NCI-H128 (cell line): Measurements from ENCODE around the gene PRKD1.

ENCODE experiments used
- DNase-seq: peaks from one replicate; lab custom pipeline; 2025; ENCODE audit not compliant: unreplicated experiment; lab: John Stamatoyannopoulos, UW

Gene PRKD1

DNA sequence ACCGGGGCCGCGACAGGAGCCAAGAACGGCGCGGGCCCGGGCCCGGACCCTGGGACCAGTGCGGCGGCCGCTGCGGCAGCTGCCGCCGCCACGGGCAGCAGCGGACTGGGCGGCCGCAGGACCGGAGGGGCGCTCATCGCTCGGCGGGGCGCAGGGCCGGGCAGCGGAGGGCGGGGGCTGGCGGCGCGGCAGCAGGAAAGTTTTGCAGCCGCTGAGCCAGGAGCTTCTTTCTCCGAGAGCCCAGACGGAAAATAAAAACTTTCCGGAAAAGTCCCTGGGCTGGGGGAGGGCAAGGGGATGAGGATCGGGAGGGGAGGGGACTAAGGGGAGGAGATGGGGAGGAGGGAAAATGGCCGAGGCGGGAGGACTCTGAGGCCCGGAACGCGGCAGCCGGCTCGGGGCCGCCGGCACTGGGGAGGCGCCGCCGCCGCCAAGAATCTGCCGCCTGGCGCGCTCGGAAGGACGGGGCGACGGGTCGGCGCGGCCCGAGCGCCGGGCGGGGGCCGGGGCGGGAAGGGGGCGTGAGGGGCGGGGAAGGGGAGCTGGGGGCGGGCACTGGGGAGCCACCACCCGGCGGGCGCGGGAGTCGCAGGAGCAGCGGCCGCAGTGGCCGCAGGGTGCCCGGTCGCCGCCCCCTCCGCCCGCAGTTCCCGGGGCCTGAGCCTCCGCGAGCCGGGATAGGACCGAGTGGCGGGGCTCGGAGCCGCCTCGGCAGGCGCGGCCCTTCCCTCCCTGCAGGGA lies at the start of gene PRKD1:
TSS of gene PRKD1 (minus strand) at position 472 of the 741 bp plus-strand sequence.
- DNase-seq: no peak

DNA sequence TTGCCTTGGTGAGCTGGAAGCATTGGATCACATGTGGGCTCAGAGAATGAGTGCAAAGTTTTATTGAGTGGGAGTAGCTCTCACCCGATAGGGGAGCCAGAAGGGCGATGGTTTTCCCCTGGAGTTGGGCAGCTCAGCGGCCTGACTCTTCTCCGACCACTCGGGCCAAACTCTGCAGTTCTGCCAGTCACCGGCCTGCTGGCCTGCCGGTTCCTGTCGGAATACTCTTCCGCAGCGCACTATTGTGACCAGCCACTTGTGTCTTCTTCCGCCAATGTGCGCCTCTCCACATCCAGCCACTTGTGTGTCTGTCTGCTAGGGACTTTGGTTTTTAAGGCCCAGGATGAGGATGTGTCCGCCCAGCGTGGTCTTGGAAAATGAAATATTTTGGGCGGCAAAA lies 43.5 kb upstream of the PRKD1 start:
- no peak for DNase-seq

DNA sequence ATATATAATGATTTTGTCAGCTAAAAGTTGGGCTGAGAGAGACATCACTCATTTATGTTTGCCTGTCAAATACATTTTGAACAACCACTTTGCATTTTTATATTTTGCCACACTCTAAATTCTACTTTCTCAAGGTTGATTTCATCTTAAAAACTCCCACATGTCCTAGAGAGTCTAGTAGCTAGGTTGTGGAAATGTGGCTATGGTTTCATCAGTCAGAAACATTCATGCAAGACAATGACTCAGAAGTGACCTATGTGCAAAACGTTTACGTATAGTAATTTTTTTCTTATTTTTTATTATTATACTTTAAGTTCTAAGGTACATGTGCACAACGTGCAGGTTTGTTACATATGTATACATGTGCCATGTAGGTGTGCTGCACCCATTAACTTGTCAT lies 27.4 kb upstream of the PRKD1 start:
- DNase-seq: no peak

GRCh38 chr14:29953501-29953900 lies 25.9 kb upstream of the PRKD1 start:
- DNase-seq: no peak

DNA sequence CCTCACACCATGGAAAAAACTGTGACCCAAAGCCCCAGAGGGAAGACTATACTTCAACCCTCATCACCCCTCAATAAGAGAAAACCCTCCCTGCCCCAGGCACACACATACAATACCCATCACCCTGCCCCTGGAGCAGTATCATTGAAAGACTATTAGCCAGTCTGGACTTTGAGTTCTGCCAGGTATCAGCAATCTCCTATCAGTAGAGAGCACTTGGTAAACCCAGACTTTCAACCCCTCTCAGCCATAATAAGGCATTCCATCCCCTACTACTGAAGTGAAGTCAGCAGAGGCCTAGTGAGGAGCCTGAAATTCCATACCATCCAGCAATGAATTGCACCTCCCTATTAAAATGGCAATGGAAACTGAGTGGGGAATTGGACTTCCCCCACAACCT lies 16.4 kb upstream of the PRKD1 start:
- no peak for DNase-seq

DNA sequence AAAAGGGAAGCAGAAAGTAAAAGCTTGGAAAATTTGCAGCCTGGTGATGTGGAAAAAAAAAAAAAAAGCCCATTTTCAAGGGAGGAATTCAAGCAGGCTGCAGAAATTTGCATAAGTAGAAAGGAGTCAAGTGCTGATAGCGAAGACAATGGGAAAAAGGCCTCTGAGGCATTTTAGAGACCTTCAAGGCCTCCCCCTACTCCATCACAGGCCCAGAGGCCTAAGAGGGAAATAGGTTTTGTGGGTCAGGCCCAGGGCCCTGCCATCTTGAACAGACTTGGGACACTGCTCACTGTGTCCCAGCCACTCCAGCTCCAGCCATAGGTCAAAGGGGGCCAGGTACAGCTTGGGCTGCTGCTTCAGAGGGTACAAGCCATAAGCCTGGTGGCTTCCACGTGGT lies 13.8 kb upstream of the PRKD1 start:
- DNase-seq: no peak

- DNase-seq: no peak
Observed at GRCh38 chr14:29940482-29940881, 12.8 kb upstream of the PRKD1 start.

GRCh38 chr14:29937116-29937515 lies 9.5 kb upstream of the PRKD1 start:
- no peak for DNase-seq

GRCh38 chr14:29930283-29930682 lies 2.6 kb upstream of the PRKD1 start:
- no peak for DNase-seq

GRCh38 chr14:29928117-29928640 lies 532 bp upstream of the PRKD1 start:
- DNase-seq: no peak

- peak; percentile 14 for DNase-seq
Observed at GRCh38 chr14:29926701-29927375, 809 bp downstream of the PRKD1 start.

DNA sequence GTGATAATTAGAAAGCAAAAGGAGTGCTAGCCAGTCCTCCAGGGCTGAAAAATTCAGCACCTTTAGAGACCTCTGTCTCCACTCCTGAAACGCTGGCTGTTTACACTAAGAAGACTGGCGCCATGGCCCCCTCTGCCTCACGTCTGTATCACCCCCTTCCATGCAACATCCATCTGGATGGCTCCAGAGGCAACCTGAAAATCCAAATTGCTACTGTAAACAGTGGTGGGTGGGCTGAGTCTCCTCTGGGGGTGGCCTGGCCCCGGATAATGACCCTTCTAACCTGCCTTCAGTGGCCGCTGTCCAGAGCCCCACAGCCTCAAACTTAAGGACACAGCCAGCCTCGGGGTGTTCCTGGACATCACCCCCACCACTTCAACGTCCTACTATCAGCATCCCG lies 1.4 kb downstream of the PRKD1 start:
- no peak for DNase-seq

DNA sequence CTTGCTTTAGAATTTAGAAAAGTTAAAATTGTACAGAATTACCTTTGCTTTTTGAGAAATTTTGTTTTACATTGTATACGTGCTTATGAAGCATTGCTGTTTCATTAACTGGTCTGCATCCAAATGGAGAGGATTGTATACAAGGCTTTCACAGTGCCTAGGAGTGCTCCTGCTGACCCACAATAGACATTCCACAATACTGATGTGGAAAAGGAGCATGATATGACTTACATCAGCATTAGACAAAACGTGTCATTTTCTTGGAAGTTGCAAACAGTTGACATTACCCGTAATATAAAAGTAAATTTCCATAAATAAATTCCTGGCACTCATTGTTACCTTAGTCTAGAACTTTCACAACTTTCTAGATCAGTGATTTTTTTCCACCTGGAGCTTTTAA lies 1.9 kb downstream of the PRKD1 start:
- no peak for DNase-seq

DNA sequence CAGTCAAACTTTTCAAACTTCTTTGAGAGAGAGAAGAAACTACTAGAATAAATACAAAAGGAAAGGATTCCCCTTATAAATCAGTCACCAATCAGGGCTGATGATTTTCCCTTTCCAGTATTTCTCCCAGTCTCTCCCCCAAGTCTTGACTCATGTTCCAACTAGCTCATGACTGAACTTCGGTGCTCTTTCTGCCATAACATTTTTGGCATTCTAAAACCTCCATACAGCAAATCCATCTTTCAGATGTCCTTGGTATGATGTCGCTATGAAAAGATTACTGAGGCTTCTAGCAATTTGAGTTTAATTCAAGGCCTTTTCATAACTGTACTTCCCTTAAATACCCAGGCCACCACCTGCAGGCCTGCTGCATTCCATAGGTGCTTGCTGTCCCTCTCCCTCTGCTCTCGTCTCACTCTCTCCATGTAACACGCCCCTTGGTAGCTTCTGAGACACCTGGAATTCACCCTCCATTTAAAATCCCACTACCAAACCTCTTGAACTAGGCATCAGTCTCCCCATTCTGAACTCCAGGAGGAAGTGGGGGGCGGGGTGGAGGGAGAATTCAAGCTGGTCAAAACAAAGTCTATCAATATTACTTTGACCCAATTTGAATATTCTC lies 2.4 kb downstream of the PRKD1 start:
- DNase-seq: no peak

DNA sequence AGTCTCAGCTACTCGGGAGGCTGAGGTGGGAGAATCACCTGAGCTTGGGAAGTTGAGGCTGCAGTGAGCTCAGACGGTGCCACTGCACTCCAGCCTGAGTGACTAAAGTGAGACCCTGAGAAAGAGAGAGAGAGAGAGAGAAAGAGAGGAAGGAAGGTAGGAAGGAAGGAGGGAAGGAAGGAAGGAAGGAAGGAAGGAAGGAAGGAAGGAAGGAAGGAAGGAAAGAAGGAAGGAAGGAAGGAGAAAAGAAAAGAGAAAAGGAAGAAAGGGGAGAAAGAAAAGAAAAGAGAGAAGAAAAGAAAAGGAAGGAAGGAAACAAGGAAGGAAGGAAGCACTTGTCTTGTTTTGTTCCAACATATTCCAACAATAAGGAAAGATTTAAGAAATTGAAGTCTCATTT lies 7.8 kb downstream of the PRKD1 start:
- DNase-seq: no peak

DNA sequence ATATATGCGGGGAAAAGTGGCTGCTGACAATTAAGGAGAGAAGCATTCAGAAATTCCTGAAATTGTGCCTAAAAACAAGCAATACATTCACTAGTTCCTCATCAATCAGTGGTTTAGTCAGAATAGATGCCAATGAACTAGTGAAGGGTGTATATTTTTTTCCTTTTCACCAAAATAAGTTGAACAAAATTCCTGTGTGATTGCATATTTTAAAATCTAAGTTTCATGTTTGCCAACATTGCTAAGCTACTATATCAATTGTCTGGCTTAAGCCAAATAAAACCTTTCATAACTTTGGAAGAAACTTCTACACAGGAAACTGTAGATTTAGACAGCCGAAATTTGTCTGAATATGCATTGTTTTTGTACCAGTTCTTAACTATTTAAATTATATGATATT lies 8.7 kb downstream of the PRKD1 start:
- no peak for DNase-seq

DNA sequence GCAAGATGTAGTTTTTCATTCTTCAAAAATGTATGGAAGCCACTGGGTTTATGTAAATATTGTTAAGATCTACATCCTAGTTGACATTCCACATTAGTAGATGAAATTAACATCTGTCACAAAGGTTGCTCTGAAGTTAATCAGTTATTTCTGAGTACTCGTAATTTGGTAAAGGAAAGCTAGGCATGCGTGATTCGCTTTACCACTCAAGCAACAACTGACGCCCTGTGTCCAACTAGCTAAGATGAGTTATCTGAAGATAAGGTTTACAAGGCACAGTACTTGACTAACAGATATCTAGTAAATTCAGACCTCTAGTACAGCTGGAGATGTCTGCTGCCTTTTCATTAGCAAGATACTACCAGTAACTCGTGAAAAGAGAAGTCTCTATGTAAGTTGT lies 14.1 kb downstream of the PRKD1 start:
- no peak for DNase-seq

GRCh38 chr14:29911810-29912209 lies 15.8 kb downstream of the PRKD1 start:
- no peak for DNase-seq

DNA sequence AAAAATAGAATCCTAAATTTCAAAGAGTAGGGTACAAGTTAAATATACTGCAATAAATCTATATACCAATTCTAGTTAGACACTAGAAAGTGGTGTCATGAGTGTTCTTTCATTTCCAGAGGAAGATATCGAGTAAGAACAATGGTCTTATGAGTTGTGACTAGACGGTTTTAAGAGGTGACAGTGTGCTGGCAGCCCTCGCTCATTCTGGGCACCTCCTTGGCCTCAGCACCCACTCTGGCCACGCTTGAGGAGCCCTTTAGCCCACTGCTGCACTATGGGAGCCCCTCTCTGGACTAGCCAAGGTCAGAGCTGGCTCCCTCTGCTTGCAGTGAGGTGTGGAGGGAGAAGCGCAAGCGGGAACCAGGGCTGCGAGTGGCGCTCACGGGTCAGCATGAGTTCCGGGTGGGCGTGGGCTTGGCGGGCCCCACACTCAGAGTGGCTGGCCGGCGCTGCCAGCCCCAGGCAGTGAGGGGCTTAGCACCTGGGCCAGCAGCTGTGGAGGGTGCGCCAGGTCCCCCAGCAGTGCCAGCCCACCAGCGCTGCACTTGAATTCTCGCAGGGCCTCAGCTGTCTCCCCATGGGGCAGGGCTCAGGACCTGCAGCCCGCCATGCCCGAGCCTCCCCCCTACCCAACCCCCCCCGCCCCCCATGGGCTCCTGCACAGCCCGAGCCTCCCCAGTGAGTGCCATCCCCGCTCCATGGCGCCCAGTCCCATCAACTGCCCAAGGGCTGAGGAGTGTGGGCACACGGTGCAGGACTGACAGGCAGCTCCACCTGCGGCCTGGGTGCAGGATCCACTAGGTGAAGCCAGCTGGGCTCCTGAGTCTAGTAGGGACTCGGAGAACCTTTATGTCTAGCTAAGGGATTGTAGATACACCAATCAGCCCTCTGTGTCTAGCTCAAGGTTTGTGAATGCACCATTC lies 18.7 kb downstream of the PRKD1 start:
- no peak for DNase-seq

DNA sequence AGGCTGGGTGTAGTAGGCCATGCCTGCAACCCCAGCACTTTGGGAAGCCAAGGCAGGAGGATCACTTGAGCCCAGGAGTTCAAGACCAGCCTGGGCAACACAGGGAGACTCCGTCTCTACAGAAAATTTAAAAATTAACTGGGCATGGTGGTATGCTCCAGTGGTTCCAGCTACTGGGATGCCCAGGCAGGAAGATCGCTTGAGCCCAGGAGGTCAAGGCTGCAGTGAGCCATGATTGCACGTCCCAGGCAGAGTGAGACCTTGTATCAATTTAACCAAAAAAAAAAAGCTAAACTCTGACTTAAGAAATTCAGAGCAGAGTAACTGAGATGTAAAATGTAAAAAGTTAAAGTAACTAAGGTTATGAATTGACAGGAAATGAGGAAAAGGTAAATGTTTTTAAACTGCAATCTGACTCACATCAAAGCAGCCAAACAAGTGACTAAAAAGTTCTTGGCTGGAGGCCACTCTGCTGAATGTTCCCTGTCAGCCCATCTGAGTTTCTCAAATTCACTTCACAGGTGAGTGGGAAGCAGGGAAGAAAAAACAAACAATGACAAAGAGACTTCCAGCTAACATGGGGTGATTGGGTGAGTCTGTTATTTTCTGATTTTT lies 21.3 kb downstream of the PRKD1 start:
- no peak for DNase-seq

GRCh38 chr14:29905543-29905942 lies 22.1 kb downstream of the PRKD1 start:
- no peak for DNase-seq
